ENCODE data around the gene OBP2A.
"Not testable (repeated sequence)": the region's sequence is repeated elsewhere in the genome, so short reads cannot be mapped to it uniquely, and the experiment has no call there.

OBP2A gene

GRCh38 chr9:135526089-135526729 is 19.7 kb upstream of the OBP2A start:
- Histone ChIP-seq H3K9me2 (replicated peaks; ENCODE audit: insufficient read depth, low read length) (no peaks in the 10 kb centered on the region), H3K27me3 (replicated peaks; ENCODE audit: insufficient read depth, low read length) (no peaks in the 10 kb centered on the region; the same call in 1 of the 2 replicates), H2AFZ (ENCODE audit: low read length) (no peak overlapping the region), H3K27ac (ENCODE audit: low read length) (no peak overlapping the region), H3K4me3 (ENCODE audit: low read length) (no peak overlapping the region), H3K9me3 (replicated peaks; ENCODE audit: insufficient read depth, low read length) (no peaks in the 10 kb centered on the region; the same call in 1 of the 2 replicates), H3K4me1 (ENCODE audit: low read length) (no peaks in the 10 kb centered on the region), H4K20me1 (ENCODE audit: insufficient read depth, low read length) (no peaks in the 10 kb centered on the region), H3K9ac (ENCODE audit: low read length) (no peak overlapping the region), H3F3A (ENCODE audit: insufficient read depth, low read length) (no peaks in the 10 kb centered on the region), H3K79me2 (ENCODE audit: low read length) (no peaks in the 10 kb centered on the region), H3K36me3 (replicated peaks; ENCODE audit: insufficient read depth, low read length) (no peaks in the 10 kb centered on the region), H3K4me2 (ENCODE audit: low read depth, low read length) (no peak overlapping the region)
- DNase-seq = no peak
- no peak for TF ChIP-seq EZH2phosphoT487 (IDR thresholded peaks at IDR 0.05; ENCODE audit: low read length)
- TF ChIP-seq, protein P1, sequence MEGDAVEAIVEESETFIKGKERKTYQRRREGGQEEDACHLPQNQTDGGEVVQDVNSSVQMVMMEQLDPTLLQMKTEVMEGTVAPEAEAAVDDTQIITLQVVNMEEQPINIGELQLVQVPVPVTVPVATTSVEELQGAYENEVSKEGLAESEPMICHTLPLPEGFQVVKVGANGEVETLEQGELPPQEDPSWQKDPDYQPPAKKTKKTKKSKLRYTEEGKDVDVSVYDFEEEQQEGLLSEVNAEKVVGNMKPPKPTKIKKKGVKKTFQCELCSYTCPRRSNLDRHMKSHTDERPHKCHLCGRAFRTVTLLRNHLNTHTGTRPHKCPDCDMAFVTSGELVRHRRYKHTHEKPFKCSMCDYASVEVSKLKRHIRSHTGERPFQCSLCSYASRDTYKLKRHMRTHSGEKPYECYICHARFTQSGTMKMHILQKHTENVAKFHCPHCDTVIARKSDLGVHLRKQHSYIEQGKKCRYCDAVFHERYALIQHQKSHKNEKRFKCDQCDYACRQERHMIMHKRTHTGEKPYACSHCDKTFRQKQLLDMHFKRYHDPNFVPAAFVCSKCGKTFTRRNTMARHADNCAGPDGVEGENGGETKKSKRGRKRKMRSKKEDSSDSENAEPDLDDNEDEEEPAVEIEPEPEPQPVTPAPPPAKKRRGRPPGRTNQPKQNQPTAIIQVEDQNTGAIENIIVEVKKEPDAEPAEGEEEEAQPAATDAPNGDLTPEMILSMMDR (IDR thresholded peaks at IDR 0.05; ENCODE audit: low read length) = no peak
- TF ChIP-seq EZH2 (optimal IDR thresholded peaks at IDR 0.05; ENCODE audit: low read depth, low read length) = no peak

GRCh38 chr9:135526730-135527571 is 19.0 kb upstream of the OBP2A start:
- H3K79me2 ChIP-seq (ENCODE audit: low read length) = no peaks in the 10 kb centered on the region
- H4K20me1 ChIP-seq (ENCODE audit: insufficient read depth, low read length) = no peaks in the 10 kb centered on the region
- no peaks in the 10 kb centered on the region for H3K4me1 ChIP-seq (ENCODE audit: low read length)
- TF ChIP-seq, protein P1 (IDR thresholded peaks at IDR 0.05; ENCODE audit: low read length) = no peak
- no peak for TF ChIP-seq EZH2 (optimal IDR thresholded peaks at IDR 0.05; ENCODE audit: low read depth, low read length)
- no peak for TF ChIP-seq EZH2phosphoT487 (IDR thresholded peaks at IDR 0.05; ENCODE audit: low read length)
- H3K9ac ChIP-seq (ENCODE audit: low read length) = no peak overlapping the region
- H3K9me3 ChIP-seq (replicated peaks; ENCODE audit: insufficient read depth, low read length) = no peaks in the 10 kb centered on the region; the same call in 1 of the 2 replicates
- no peak for DNase-seq
- H3K4me2 ChIP-seq (ENCODE audit: low read depth, low read length) = no peak overlapping the region
- no peaks in the 10 kb centered on the region; the same call in 1 of the 2 replicates for H3K27me3 ChIP-seq (replicated peaks; ENCODE audit: insufficient read depth, low read length)
- no peaks in the 10 kb centered on the region for H3F3A ChIP-seq (ENCODE audit: insufficient read depth, low read length)
- H3K36me3 ChIP-seq (replicated peaks; ENCODE audit: insufficient read depth, low read length) = no peaks in the 10 kb centered on the region
- no peak overlapping the region for H3K4me3 ChIP-seq (ENCODE audit: low read length)
- no peaks in the 10 kb centered on the region for H3K9me2 ChIP-seq (replicated peaks; ENCODE audit: insufficient read depth, low read length)
- no peak overlapping the region for H3K27ac ChIP-seq (ENCODE audit: low read length)
- no peak overlapping the region for H2AFZ ChIP-seq (ENCODE audit: low read length)

DNA sequence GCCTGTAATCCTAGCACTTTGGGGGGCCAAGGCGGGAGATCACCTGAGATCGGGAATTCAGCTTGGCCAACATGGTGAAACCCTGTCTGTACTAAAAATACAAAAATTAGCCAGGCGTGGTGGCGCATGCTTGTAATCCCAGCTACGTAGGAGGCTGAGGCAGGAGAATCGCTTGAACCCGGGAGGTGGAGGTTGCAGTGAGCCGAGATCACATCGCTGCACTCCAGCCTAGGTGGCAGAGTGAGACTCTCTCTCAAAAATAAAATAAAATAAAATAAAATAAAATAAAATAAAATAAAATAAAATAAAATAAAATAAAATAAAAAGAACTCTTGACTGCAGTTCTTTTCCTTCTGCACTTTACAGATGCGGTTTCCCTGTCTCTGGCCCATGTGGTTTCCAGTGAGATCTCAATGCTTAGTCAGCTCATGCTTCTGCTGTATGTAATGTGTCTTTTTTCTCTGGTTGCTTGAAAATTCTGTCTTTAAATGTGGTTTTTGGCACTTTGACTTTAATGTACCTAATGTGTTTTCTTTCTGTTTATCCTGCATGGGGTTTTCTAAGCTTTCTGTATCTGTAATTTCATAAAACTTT is 17.0 kb upstream of the OBP2A start:
- DNase-seq = not testable (repeated sequence)

More for the DNA sequence above, 17.0 kb upstream of the OBP2A start:
- H3K9ac ChIP-seq (ENCODE audit: low read length); H3K79me2 ChIP-seq (ENCODE audit: low read length); H4K20me1 ChIP-seq (ENCODE audit: insufficient read depth, low read length); H3K27ac ChIP-seq (ENCODE audit: low read length); H2AFZ ChIP-seq (ENCODE audit: low read length); H3K4me1 ChIP-seq (ENCODE audit: low read length); H3K9me2 ChIP-seq (replicated peaks; ENCODE audit: insufficient read depth, low read length); H3F3A ChIP-seq (ENCODE audit: insufficient read depth, low read length); H3K4me2 ChIP-seq (ENCODE audit: low read depth, low read length); H3K36me3 ChIP-seq (replicated peaks; ENCODE audit: insufficient read depth, low read length); H3K27me3 ChIP-seq (replicated peaks; ENCODE audit: insufficient read depth, low read length); H3K4me3 ChIP-seq (ENCODE audit: low read length); H3K9me3 ChIP-seq (replicated peaks; ENCODE audit: insufficient read depth, low read length): not testable (repeated sequence)
